Neural progenitor cell (in vitro differentiated cells): ENCODE measurements around the gene CKLF. TPM values are rescaled to one million over a fixed set of nuclear protein-coding genes. Genes with fewer than 3 reads are reported as not detected.
"Not testable (repeated sequence)": the region's sequence is repeated elsewhere in the genome, so short reads cannot be mapped to it uniquely, and the experiment has no call there.

ENCODE experiments used
- DNase-seq: peaks from one replicate; pipeline ENCODE4 v3.0.0-alpha.2; 2016; ENCODE audit warnings: low spot score
- H2AFZ ChIP-seq: fragments of 200-600 bp; sonication (generic); replicated peaks from 2 replicates; pipeline ENCODE4 v1.6.1; 2016; ENCODE audit warnings: antibody characterized with exemption
- H3F3A ChIP-seq: fragments of 200-600 bp; sonication (generic); 2 replicates; pipeline ENCODE4 v1.6.1; 2016; ENCODE audit warnings: antibody characterized with exemption, low read depth
- H3K27ac ChIP-seq: fragments of 200-600 bp; sonication (generic); 2 replicates; pipeline ENCODE4 v1.5.1; 2016; ENCODE audit warnings: mild to moderate bottlenecking
- H3K27me3 ChIP-seq: fragments of 200-600 bp; sonication (generic); 2 replicates; pipeline ENCODE4 v1.6.1; 2016; ENCODE audit warnings: mild to moderate bottlenecking, moderate library complexity
- H3K36me3 ChIP-seq: fragments of 200-600 bp; sonication (generic); 2 replicates; pipeline ENCODE4 v1.5.1; 2016
- H3K4me1 ChIP-seq: fragments of 200-600 bp; sonication (generic); 2 replicates; pipeline ENCODE4 v1.6.1; 2016; ENCODE audit warnings: mixed run types
- H3K4me2 ChIP-seq: fragments of 200-600 bp; sonication (generic); 2 replicates; pipeline ENCODE4 v1.6.1; 2016
- H3K4me3 ChIP-seq: fragments of 200-600 bp; sonication (generic); 2 replicates; pipeline ENCODE4 v1.5.1; 2016
- H3K79me2 ChIP-seq: fragments of 200-600 bp; sonication (generic); 2 replicates; pipeline ENCODE4 v1.6.1; 2016; ENCODE audit warnings: low read depth
- H3K9ac ChIP-seq: fragments of 200-600 bp; sonication (generic); 2 replicates; pipeline ENCODE4 v1.6.1; 2016
- H3K9me3 ChIP-seq: fragments of 200-600 bp; sonication (generic); 2 replicates; pipeline ENCODE4 v1.5.1; 2016; ENCODE audit warnings: low read depth
- H4K20me1 ChIP-seq: fragments of 200-600 bp; sonication (generic); 2 replicates; pipeline ENCODE4 v1.6.1; 2016; ENCODE audit warnings: low read depth
- H3K27ac Mint-ChIP-seq: 3 replicates; pipeline ENCODE4 v1.8.0; 2021; ENCODE audit warnings: mixed read lengths
- H3K27me3 Mint-ChIP-seq: 2 replicates; pipeline ENCODE4 v1.8.0; 2022; ENCODE audit warnings: low read depth, mild to moderate bottlenecking, inconsistent platforms, moderate library complexity, mixed read lengths; ENCODE audit not compliant: insufficient read depth
- H3K36me3 Mint-ChIP-seq: 3 replicates; pipeline ENCODE4 v1.8.0; 2021; ENCODE audit warnings: mixed read lengths
- H3K4me1 Mint-ChIP-seq: 3 replicates; pipeline ENCODE4 v1.8.0; 2021; ENCODE audit warnings: mixed read lengths
- H3K4me3 Mint-ChIP-seq: 3 replicates; pipeline ENCODE4 v1.8.0; 2021; ENCODE audit warnings: mild to moderate bottlenecking, moderate library complexity, mixed read lengths
- H3K9me3 Mint-ChIP-seq: 3 replicates; pipeline ENCODE4 v1.8.0; 2020; ENCODE audit warnings: mixed read lengths
- CTCF ChIP-seq: fragments of 200-600 bp; sonication (generic); IDR thresholded peaks from 2 replicates; pipeline ENCODE4 v1.5.1; 2017; ENCODE audit warnings: antibody characterized with exemption, mild to moderate bottlenecking
- EZH2 ChIP-seq: fragments of 200-600 bp; sonication (generic); IDR thresholded peaks from 2 replicates; pipeline ENCODE4 v1.6.1; 2017; ENCODE audit warnings: antibody characterized with exemption, mild to moderate bottlenecking, moderate library complexity
- EZH2phosphoT487 ChIP-seq: fragments of 200-600 bp; sonication (generic); IDR thresholded peaks from 2 replicates; pipeline ENCODE4 v1.6.1; 2017; ENCODE audit warnings: antibody characterized with exemption
- total RNA-seq: library from RNA; depleted of rRNA; stranded (reverse); fragments of >200 nt; gene quantifications from 2 replicates; pipeline ENCODE4 v1.2.3, GENCODE V29; 2015; ENCODE audit warnings: low replicate concordance

CKLF gene
- total RNA-seq, 1 donor from 2014 or later: 38.6 TPM

DNA sequence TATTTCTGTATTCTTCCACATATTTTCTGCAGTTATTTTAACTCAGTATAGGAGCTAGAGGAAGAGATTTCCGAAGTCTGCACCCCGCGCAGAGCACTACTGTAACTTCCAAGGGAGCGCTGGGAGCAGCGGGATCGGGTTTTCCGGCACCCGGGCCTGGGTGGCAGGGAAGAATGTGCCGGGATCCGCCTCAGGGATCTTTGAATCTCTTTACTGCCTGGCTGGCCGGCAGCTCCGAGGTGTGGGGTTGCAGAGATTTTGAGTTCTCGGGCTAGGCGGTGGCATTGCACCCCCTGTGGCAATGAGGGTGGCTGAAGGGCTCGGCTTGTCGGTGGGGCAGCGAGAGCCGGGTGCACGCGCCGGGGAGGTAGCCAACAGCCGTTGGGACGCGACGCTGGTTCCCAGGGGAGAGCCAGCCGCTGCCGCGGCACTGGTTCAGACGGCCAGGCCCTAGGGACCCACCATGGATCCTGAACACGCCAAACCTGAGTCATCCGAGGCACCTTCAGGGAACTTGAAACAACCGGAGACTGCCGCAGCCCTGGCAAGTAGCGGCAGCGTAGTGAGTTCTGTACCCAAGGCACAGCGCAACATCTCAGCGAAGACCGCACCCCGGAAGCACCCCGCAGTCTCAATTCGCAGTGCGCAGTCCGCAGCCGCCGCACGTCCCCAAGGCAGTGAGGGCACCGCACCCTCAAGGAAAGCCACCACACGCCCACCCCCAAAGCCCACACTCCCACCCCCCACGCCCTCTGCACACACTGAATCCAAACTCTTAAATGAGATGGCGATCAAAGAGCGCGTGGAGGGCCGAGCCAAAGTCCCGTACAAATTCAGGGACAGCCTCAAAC is 13.9 kb downstream of the CKLF start, which contains the start of gene CMTM1:
Gene CMTM1, plus strand, starts transcription at position 389 of the 851 bp plus-strand sequence. Its CDS starts 75 bp downstream, at position 464.
- H3K9me3 Mint-ChIP-seq: no peaks in the 10 kb centered on the region
- Histone ChIP-seq H3K27me3 (no peaks in the 10 kb centered on the region), H3K4me2 (no peak within 1 kb of the TSS), H3K9me3 (no peaks in the 10 kb centered on the region), H3F3A (no peaks in the 10 kb centered on the region), H3K79me2 (no peaks in the 10 kb centered on the region), H3K4me3 (no peak within 1 kb of the TSS), H3K36me3 (no peaks in the 10 kb centered on the region), H3K27ac (no peak within 1 kb of the TSS), H3K9ac (no peak within 1 kb of the TSS), H3K4me1 (no peaks in the 10 kb centered on the region), H4K20me1 (no peaks in the 10 kb centered on the region), H2AFZ (no peak within 1 kb of the TSS)
- H3K27ac Mint-ChIP-seq: no peak within 1 kb of the TSS
- no peak for DNase-seq
- H3K27me3 Mint-ChIP-seq: no peaks in the 10 kb centered on the region
- H3K36me3 Mint-ChIP-seq: peaks cover 6% of the 10 kb centered on the region
- H3K4me1 Mint-ChIP-seq: no peaks in the 10 kb centered on the region
- TF ChIP-seq EZH2phosphoT487 (no peak), CTCF (no peak), EZH2 (no peak)
- H3K4me3 Mint-ChIP-seq: no peak within 1 kb of the TSS

- not testable (repeated sequence) for H4K20me1 ChIP-seq, H3K79me2 ChIP-seq, H3K4me1 ChIP-seq, H3K27me3 Mint-ChIP-seq, H3K9me3 Mint-ChIP-seq, H3K27ac ChIP-seq, H3K9ac ChIP-seq, H3K27ac Mint-ChIP-seq, H3K9me3 ChIP-seq, H3K4me3 ChIP-seq, H3K36me3 ChIP-seq, H2AFZ ChIP-seq, H3F3A ChIP-seq, DNase-seq, H3K4me1 Mint-ChIP-seq, H3K4me2 ChIP-seq, H3K4me3 Mint-ChIP-seq, H3K36me3 Mint-ChIP-seq, H3K27me3 ChIP-seq
Observed at GRCh38 chr16:66567270-66567669, 14.9 kb downstream of the CKLF start.

GRCh38 chr16:66568355-66568754 is 16.0 kb downstream of the CKLF start:
- DNase-seq: no peak
- Histone ChIP-seq H3K4me3 (no peak overlapping the region), H4K20me1 (no peaks in the 10 kb centered on the region), H3K4me1 (no peaks in the 10 kb centered on the region), H3F3A (no peaks in the 10 kb centered on the region), H3K9ac (no peak overlapping the region), H3K9me3 (no peaks in the 10 kb centered on the region), H3K27me3 (no peaks in the 10 kb centered on the region), H3K79me2 (no peaks in the 10 kb centered on the region), H3K36me3 (no peaks in the 10 kb centered on the region), H3K4me2 (no peak overlapping the region), H3K27ac (no peak overlapping the region), H2AFZ (no peak overlapping the region)
- no peak overlapping the region for H3K27ac Mint-ChIP-seq
- H3K4me1 Mint-ChIP-seq: no peaks in the 10 kb centered on the region
- no peak for TF ChIP-seq CTCF
- no peak for TF ChIP-seq EZH2
- no peak for TF ChIP-seq EZH2phosphoT487
- H3K36me3 Mint-ChIP-seq: peaks cover 5% of the 10 kb centered on the region
- H3K4me3 Mint-ChIP-seq: no peak overlapping the region
- peaks cover 3% of the 10 kb centered on the region for H3K27me3 Mint-ChIP-seq
- no peaks in the 10 kb centered on the region for H3K9me3 Mint-ChIP-seq

GRCh38 chr16:66569131-66569530 is 16.8 kb downstream of the CKLF start:
- peaks cover 3% of the 10 kb centered on the region for H3K27me3 Mint-ChIP-seq
- Histone ChIP-seq H3K27me3 (no peaks in the 10 kb centered on the region), H3F3A (peaks cover 2% of the 10 kb centered on the region), H3K4me2 (no peak overlapping the region), H2AFZ (no peak overlapping the region), H3K9ac (no peak overlapping the region), H3K9me3 (no peaks in the 10 kb centered on the region), H4K20me1 (no peaks in the 10 kb centered on the region), H3K4me3 (no peak overlapping the region), H3K36me3 (no peaks in the 10 kb centered on the region), H3K27ac (no peak overlapping the region), H3K4me1 (no peaks in the 10 kb centered on the region), H3K79me2 (no peaks in the 10 kb centered on the region)
- peaks cover 5% of the 10 kb centered on the region for H3K36me3 Mint-ChIP-seq
- TF ChIP-seq EZH2phosphoT487 (no peak), CTCF (no peak), EZH2 (no peak)
- DNase-seq: no peak
- no peaks in the 10 kb centered on the region for H3K9me3 Mint-ChIP-seq
- no peak overlapping the region for H3K4me3 Mint-ChIP-seq
- no peaks in the 10 kb centered on the region for H3K4me1 Mint-ChIP-seq
- H3K27ac Mint-ChIP-seq: no peak overlapping the region
